GM18519 (cell line): Measurements from ENCODE around the gene CTSW.

Experiments
- ATAC-seq: cut with Tn5 transposase; IDR thresholded peaks from one replicate; pipeline ENCODE4 v1.9.1; 2021; ENCODE audit warnings: mild to moderate bottlenecking, moderate library complexity; ENCODE audit not compliant: unreplicated experiment, low FRiP score

CTSW gene

GRCh38 chr11:65866509-65867283 is 12.9 kb upstream of the CTSW start:
- no peak for ATAC-seq

- no peak for ATAC-seq
These were observed 12.2 kb upstream of the CTSW start for GRCh38 chr11:65867284-65868071.

GRCh38 chr11:65868076-65868667 is 11.5 kb upstream of the CTSW start:
- no peak for ATAC-seq

GRCh38 chr11:65868907-65869306 is 10.7 kb upstream of the CTSW start:
- no peak for ATAC-seq

GRCh38 chr11:65869643-65870306 is 9.9 kb upstream of the CTSW start:
- ATAC-seq: no peak

GRCh38 chr11:65870307-65870658 is 9.4 kb upstream of the CTSW start:
- no peak for ATAC-seq

GRCh38 chr11:65870706-65871681 is 8.6 kb upstream of the CTSW start:
- no peak for ATAC-seq

GRCh38 chr11:65871811-65872548 is 7.7 kb upstream of the CTSW start:
- ATAC-seq: no peak

- ATAC-seq: no peak
These were observed 6.9 kb upstream of the CTSW start, which contains the start of gene EFEMP2 for GRCh38 chr11:65872586-65873317. Gene EFEMP2 (minus strand): TSS chr11:65872800. CDS start chr11:65872354, 446 bp downstream.

- no peak for ATAC-seq
These were observed 6.1 kb upstream of the CTSW start for GRCh38 chr11:65873318-65874156.

- ATAC-seq: no peak
These were observed 390 bp downstream of the CTSW start for GRCh38 chr11:65880027-65880426.

GRCh38 chr11:65880844-65881421 is 1.3 kb downstream of the CTSW start:
- no peak for ATAC-seq

GRCh38 chr11:65882120-65883057 is 2.8 kb downstream of the CTSW start:
- ATAC-seq: no peak

- no peak for ATAC-seq
These were observed 3.6 kb downstream of the CTSW start for GRCh38 chr11:65883058-65883761.
